Body of pancreas (tissue), 4 donors: Measurements from ENCODE around the gene SERPINA12. TPM values are rescaled to one million over a fixed set of nuclear protein-coding genes. Genes with fewer than 3 reads are reported as not detected.

Experiments used
- ATAC-seq: fragments of 150-250 bp; one replicate; pipeline ENCODE4 v1.9.1; 2016
- DNase-seq, 4 donors: peaks; one replicate each; pipeline ENCODE4 v3.0.0-alpha.2; 2019
- H3K27ac ChIP-seq, 4 donors: fragments of 200-600 bp; sonication (generic); 1 replicate in 3 of 4; 2 replicates in 1 of 4; pipeline versions ENCODE4 v1.5.1 to v1.6.1; 2016 to 2019; ENCODE audit warnings: mild to moderate bottlenecking in 1 of 4, mixed read lengths in 1 of 4, moderate library complexity in 1 of 4
- H3K27me3 ChIP-seq, 2 donors: fragments of 200-600 bp; sonication (generic); one replicate each; pipeline ENCODE4 v1.6.0; 2016; ENCODE audit warnings: mild to moderate bottlenecking in 1 of 2
- H3K36me3 ChIP-seq, 2 donors: fragments of 200-600 bp; sonication (generic); replicated peaks in 1 of 2; 2 replicates each; pipeline ENCODE4 v1.5.1; 2016; ENCODE audit warnings: low read depth in 2 of 2; ENCODE audit not compliant: insufficient read depth in 1 of 2
- H3K4me1 ChIP-seq: fragments of 200-600 bp; sonication (generic); one replicate; pipeline ENCODE4 v1.6.0; 2016
- H3K4me3 ChIP-seq, 2 donors: fragments of 200-600 bp; sonication (generic); 1 replicate in 1 of 2; 2 replicates in 1 of 2; pipeline ENCODE4 v1.5.1; 2016 to 2019
- H3K9me3 ChIP-seq, 3 donors: fragments of 200-600 bp; sonication (generic); 1 replicate in 2 of 3; 2 replicates in 1 of 3; pipeline ENCODE4 v1.5.1; 2016
- CTCF ChIP-seq, 7 experiments: fragments of 450-650 bp in 4 of 7; fragments of 200-600 bp in 3 of 7; sonication (generic) in 3 of 7; IDR thresholded peaks; one replicate each; pipeline ENCODE4 v1.5.1; 2016 to 2019; ENCODE audit warnings: antibody characterized with exemption in 7 of 7
- POLR2A ChIP-seq, 3 donors: fragments of 450-650 bp; IDR thresholded peaks; one replicate each; pipeline ENCODE4 v1.6.1; 2016; ENCODE audit warnings: antibody characterized with exemption in 3 of 3, mild to moderate bottlenecking in 2 of 3
- WGBS, 2 donors: methylation state at CpG; one replicate each; pipeline ENCODE4 v1.1.5; 2017; 5-methylcytosine and 5-hydroxymethylcytosine counted together
- intact Hi-C: fragments of 100-400 bp; cut with DNase I; formaldehyde crosslinking; loops from one replicate; pipeline ENCODE4 v1.15.1; 2023
- total RNA-seq, 2 donors: library from RNA; depleted of rRNA; stranded (reverse); fragments of >200 nt; gene quantifications; one replicate each; pipeline ENCODE4 v1.1.0, GENCODE V29; 2016

Gene SERPINA12
- total RNA-seq, 2 donors from 2014 or later: not detected

- Histone ChIP-seq H3K27ac (no peak overlapping the region), H3K9me3 (no peaks in the 10 kb centered on the region), H3K27me3 (no peaks in the 10 kb centered on the region), H3K4me1 (no peaks in the 10 kb centered on the region), H3K36me3 (no peaks in the 10 kb centered on the region), H3K4me3 (no peak overlapping the region)
- intact Hi-C loops: no loop called here
- TF ChIP-seq POLR2A (IDR thresholded peaks at IDR 0.05) (no peak), CTCF (IDR thresholded peaks at IDR 0.05) (no peak)
- ATAC-seq: no peak
- no peak for DNase-seq
- WGBS, 2 donors: 69 to 84% methylated on average over 2 of the region's 2 CpGs
Measured at GRCh38 chr14:94458558-94459205, 50.6 kb downstream of the SERPINA12 start.

- Histone ChIP-seq H3K27ac (no peak overlapping the region), H3K4me1 (no peaks in the 10 kb centered on the region), H3K36me3 (no peaks in the 10 kb centered on the region), H3K4me3 (no peak overlapping the region), H3K27me3 (no peaks in the 10 kb centered on the region), H3K9me3 (no peaks in the 10 kb centered on the region)
- ATAC-seq (no peak), DNase-seq (no peak)
- TF ChIP-seq CTCF (IDR thresholded peaks at IDR 0.05): no peak
- TF ChIP-seq POLR2A (IDR thresholded peaks at IDR 0.05): no peak
- intact Hi-C loops: no loop called here
- WGBS, 2 donors: 43 to 71% methylated on average over 1 of the region's 1 CpG
Measured at GRCh38 chr14:94458096-94458495, 51.2 kb downstream of the SERPINA12 start.

- 14 to 25% methylated on average over 1 of the region's 1 CpG for WGBS, 2 donors
- H3K4me3 ChIP-seq: no peak overlapping the region
- ATAC-seq: no peak
- H3K27ac ChIP-seq: no peak overlapping the region
- intact Hi-C loops: no loop called here
- H3K4me1 ChIP-seq: no peaks in the 10 kb centered on the region
- TF ChIP-seq CTCF (IDR thresholded peaks at IDR 0.05): no peak
- no peak for TF ChIP-seq POLR2A (IDR thresholded peaks at IDR 0.05)
- no peaks in the 10 kb centered on the region for H3K27me3 ChIP-seq
- no peaks in the 10 kb centered on the region for H3K36me3 ChIP-seq
- H3K9me3 ChIP-seq: no peaks in the 10 kb centered on the region
- DNase-seq: no peak
Measured at GRCh38 chr14:94455928-94456327, 53.3 kb downstream of the SERPINA12 start.

GRCh38 chr14:94451826-94452225, 57.4 kb downstream of the SERPINA12 start:
- intact Hi-C loops: no loop called here
- TF ChIP-seq POLR2A (IDR thresholded peaks at IDR 0.05) (no peak), CTCF (IDR thresholded peaks at IDR 0.05) (no peak)
- no peaks in the 10 kb centered on the region for H3K27me3 ChIP-seq
- ATAC-seq (no peak), DNase-seq (no peak)
- 50 to 62% methylated on average over 3 of the region's 3 CpGs for WGBS, 2 donors
- H3K9me3 ChIP-seq: no peaks in the 10 kb centered on the region
- no peaks in the 10 kb centered on the region for H3K36me3 ChIP-seq
- H3K4me1 ChIP-seq: no peaks in the 10 kb centered on the region
- H3K27ac ChIP-seq: no peak overlapping the region
- no peak overlapping the region for H3K4me3 ChIP-seq

GRCh38 chr14:94451091-94451771, 58.0 kb downstream of the SERPINA12 start:
- H3K4me3 ChIP-seq: no peak overlapping the region
- H3K4me1 ChIP-seq: no peaks in the 10 kb centered on the region
- H3K36me3 ChIP-seq: no peaks in the 10 kb centered on the region
- TF ChIP-seq CTCF (IDR thresholded peaks at IDR 0.05) (no peak), POLR2A (IDR thresholded peaks at IDR 0.05) (no peak)
- 25 to 36% methylated on average over 8 of the region's 8 CpGs for WGBS, 2 donors
- ATAC-seq: no peak
- no peaks in the 10 kb centered on the region for H3K27me3 ChIP-seq
- no peak overlapping the region for H3K27ac ChIP-seq
- no peak for DNase-seq
- intact Hi-C loops: no loop called here
- no peaks in the 10 kb centered on the region for H3K9me3 ChIP-seq
